SU-DHL-6 (cell line): Measurements from ENCODE around the gene TUBG1.
A peak's percentile ranks its signal among the peaks of the same experiment; 100 is the strongest.

ENCODE experiments used
- H2AFZ ChIP-seq: fragments of 200-600 bp; sonication (generic); 2 replicates; pipeline ENCODE4 v1.6.1; 2014; ENCODE audit warnings: low read depth, mild to moderate bottlenecking, moderate library complexity, mixed read lengths, antibody characterized with exemption, low read length; ENCODE audit not compliant: severe bottlenecking
- H3F3A ChIP-seq: fragments of 200-600 bp; shearing (Covaris generic); 2 replicates; pipeline ENCODE4 v1.6.0; 2016; ENCODE audit warnings: antibody characterized with exemption, mild to moderate bottlenecking; ENCODE audit not compliant: insufficient read depth
- H3K27ac ChIP-seq: fragments of 200-600 bp; sonication (generic); 2 replicates; pipeline ENCODE4 v1.5.1; 2016; ENCODE audit warnings: low read depth, mild to moderate bottlenecking, low read length, moderate library complexity, mixed read lengths
- H3K27me3 ChIP-seq: fragments of 200-600 bp; sonication (generic), shearing (Covaris generic); 2 replicates; pipeline ENCODE4 v1.6.0; 2014; ENCODE audit warnings: mild to moderate bottlenecking, low read length
- H3K36me3 ChIP-seq: fragments of 200-600 bp; sonication (generic); 2 replicates; pipeline ENCODE4 v1.6.1; 2014; ENCODE audit warnings: mild to moderate bottlenecking, low read length, mixed read lengths
- H3K4me2 ChIP-seq: fragments of 300-600, 200-600 bp; shearing (Covaris generic), sonication (generic); 2 replicates; pipeline ENCODE4 v1.6.0; 2014; ENCODE audit warnings: low read length, low read depth, mild to moderate bottlenecking; ENCODE audit not compliant: poor library complexity, severe bottlenecking
- H3K4me3 ChIP-seq: fragments of 200-600 bp; sonication (generic); 2 replicates; pipeline ENCODE4 v1.5.1; 2014; ENCODE audit warnings: antibody characterized with exemption, low read length, mild to moderate bottlenecking, mixed read lengths; ENCODE audit not compliant: insufficient read depth, poor library complexity, severe bottlenecking
- H3K79me2 ChIP-seq: fragments of 200-600 bp; sonication (generic); 2 replicates; pipeline ENCODE4 v1.6.1; 2014; ENCODE audit warnings: mild to moderate bottlenecking, low read length, moderate library complexity; ENCODE audit not compliant: insufficient read depth
- H3K9ac ChIP-seq: fragments of 200-600 bp; sonication (generic); 2 replicates; pipeline ENCODE4 v1.7.0; 2014; ENCODE audit warnings: mild to moderate bottlenecking, low read length
- H3K9me2 ChIP-seq: fragments of 200-600 bp; sonication (generic); replicated peaks from 2 replicates; pipeline ENCODE4 v1.6.1; 2014; ENCODE audit warnings: low read length; ENCODE audit not compliant: insufficient read depth
- H3K9me3 ChIP-seq: fragments of 200-600 bp; sonication (generic); 2 replicates; pipeline ENCODE4 v1.6.1; 2014; ENCODE audit warnings: low read length, mixed read lengths; ENCODE audit not compliant: insufficient read depth
- H4K20me1 ChIP-seq: fragments of 200-600 bp; sonication (generic); 2 replicates; pipeline ENCODE4 v1.6.1; 2014; ENCODE audit warnings: low read depth, mild to moderate bottlenecking, antibody characterized with exemption, low read length, moderate library complexity, mixed read lengths
- EZH2phosphoT487 ChIP-seq: fragments of 200-600 bp; sonication (generic), shearing (Covaris generic); conservative IDR thresholded peaks from 2 replicates; pipeline ENCODE4 v1.6.1; 2018; ENCODE audit warnings: mild to moderate bottlenecking, antibody characterized with exemption, low read length, moderate library complexity, mixed read lengths
- TF ChIP-seq, protein P1 (sequence below): fragments of 200-600 bp; sonication (generic); IDR thresholded peaks from one replicate; pipeline ENCODE4 v1.5.1; 2017; ENCODE audit warnings: antibody characterized with exemption, mild to moderate bottlenecking, low read length, moderate library complexity; ENCODE audit not compliant: insufficient read depth, poor library complexity, severe bottlenecking

Gene TUBG1

DNA sequence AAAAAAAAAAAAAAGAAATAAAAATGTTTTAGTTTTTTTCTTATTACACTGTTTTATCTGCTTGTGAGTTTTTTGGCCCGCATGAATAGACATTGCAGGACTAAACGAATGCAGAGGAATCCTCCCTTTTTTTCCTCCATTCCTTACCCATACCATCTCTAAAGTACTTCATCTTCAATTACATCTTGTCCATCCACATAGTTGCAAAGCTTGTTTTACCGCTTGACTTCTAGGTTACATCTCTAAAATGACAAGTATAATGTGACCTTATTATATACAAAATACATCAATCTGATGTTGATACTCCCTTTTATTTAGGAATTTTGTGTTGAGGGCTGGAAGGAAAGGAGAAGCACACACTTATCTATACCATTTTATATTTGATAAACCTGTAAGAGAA is 13.1 kb upstream of the TUBG1 start:
- Histone ChIP-seq H3K4me3 (no peak overlapping the region), H3K27ac (no peak overlapping the region), H3K36me3 (no peaks in the 10 kb centered on the region), H3K9me3 (no peaks in the 10 kb centered on the region), H3K27me3 (no peaks in the 10 kb centered on the region), H3K4me2 (no peak overlapping the region), H3K9ac (no peak overlapping the region), H2AFZ (no peak overlapping the region), H3K79me2 (peaks cover 28% of the 10 kb centered on the region), H3F3A (no peaks in the 10 kb centered on the region), H4K20me1 (no peaks in the 10 kb centered on the region), H3K9me2 (no peaks in the 10 kb centered on the region)
- TF ChIP-seq, protein P1, sequence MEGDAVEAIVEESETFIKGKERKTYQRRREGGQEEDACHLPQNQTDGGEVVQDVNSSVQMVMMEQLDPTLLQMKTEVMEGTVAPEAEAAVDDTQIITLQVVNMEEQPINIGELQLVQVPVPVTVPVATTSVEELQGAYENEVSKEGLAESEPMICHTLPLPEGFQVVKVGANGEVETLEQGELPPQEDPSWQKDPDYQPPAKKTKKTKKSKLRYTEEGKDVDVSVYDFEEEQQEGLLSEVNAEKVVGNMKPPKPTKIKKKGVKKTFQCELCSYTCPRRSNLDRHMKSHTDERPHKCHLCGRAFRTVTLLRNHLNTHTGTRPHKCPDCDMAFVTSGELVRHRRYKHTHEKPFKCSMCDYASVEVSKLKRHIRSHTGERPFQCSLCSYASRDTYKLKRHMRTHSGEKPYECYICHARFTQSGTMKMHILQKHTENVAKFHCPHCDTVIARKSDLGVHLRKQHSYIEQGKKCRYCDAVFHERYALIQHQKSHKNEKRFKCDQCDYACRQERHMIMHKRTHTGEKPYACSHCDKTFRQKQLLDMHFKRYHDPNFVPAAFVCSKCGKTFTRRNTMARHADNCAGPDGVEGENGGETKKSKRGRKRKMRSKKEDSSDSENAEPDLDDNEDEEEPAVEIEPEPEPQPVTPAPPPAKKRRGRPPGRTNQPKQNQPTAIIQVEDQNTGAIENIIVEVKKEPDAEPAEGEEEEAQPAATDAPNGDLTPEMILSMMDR: no peak
- no peak for TF ChIP-seq EZH2phosphoT487

DNA sequence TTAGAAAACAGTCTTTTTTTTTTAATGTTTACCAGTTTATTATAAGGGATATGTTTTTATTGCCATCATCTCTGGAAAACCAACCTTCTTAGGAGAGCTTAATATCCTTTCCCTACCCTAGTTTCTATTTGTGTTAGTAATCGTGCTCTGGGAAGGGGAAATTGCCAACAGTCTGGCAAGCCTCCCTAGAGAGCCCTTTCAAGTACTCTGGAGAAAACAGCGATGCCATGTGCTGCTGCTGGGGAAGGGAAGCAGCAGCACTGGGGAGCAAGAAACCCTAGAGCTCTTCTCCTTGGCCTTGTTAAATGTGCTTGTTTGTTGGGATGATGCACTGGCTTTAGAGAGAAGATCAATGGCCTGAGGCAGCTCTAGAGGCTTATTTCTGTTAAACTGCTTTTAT is 10.6 kb upstream of the TUBG1 start:
- H3K27ac ChIP-seq: no peak overlapping the region
- H4K20me1 ChIP-seq: no peaks in the 10 kb centered on the region
- no peaks in the 10 kb centered on the region for H3K27me3 ChIP-seq
- no peaks in the 10 kb centered on the region for H3K9me3 ChIP-seq
- no peak overlapping the region for H3K4me2 ChIP-seq
- H3K9me2 ChIP-seq: no peaks in the 10 kb centered on the region
- no peak overlapping the region for H3K9ac ChIP-seq
- H3K36me3 ChIP-seq: no peaks in the 10 kb centered on the region
- peaks cover 49% of the 10 kb centered on the region for H3K79me2 ChIP-seq
- H3K4me3 ChIP-seq: no peak overlapping the region
- no peak overlapping the region for H2AFZ ChIP-seq
- no peaks in the 10 kb centered on the region for H3F3A ChIP-seq
- TF ChIP-seq, protein P1: no peak
- TF ChIP-seq EZH2phosphoT487: no peak

DNA sequence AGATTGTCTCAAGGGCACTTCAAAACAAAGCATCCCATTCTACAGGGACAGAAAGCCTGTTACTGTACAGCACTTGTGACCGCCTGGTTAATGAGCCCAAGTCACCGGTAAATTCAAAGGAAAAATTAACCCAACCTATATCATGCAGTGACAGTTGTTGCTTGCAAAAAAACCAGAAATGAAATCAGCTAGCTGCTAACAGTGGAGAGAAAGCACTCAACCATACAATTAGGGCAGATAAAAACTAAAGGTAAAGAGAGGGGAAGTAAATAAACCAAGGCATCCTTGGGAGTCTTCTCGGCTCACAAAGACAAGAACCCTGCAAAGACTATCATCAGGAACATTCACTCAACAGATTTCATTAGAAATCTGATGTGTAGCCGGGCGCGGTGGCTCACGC is 6.2 kb upstream of the TUBG1 start:
- H3K9me2 ChIP-seq: no peaks in the 10 kb centered on the region
- H3K27ac ChIP-seq: no peak overlapping the region
- H3K79me2 ChIP-seq: peaks cover 85% of the 10 kb centered on the region
- no peaks in the 10 kb centered on the region for H3K36me3 ChIP-seq
- no peaks in the 10 kb centered on the region for H4K20me1 ChIP-seq
- no peaks in the 10 kb centered on the region for H3K27me3 ChIP-seq
- no peak for TF ChIP-seq EZH2phosphoT487
- TF ChIP-seq, protein P1: no peak
- no peak overlapping the region for H3K4me3 ChIP-seq
- H3F3A ChIP-seq: no peaks in the 10 kb centered on the region
- no peaks in the 10 kb centered on the region for H3K9me3 ChIP-seq
- peak overlapping the region; percentile 3 for H3K4me2 ChIP-seq
- H3K9ac ChIP-seq: no peak overlapping the region
- no peak overlapping the region for H2AFZ ChIP-seq
